Mucosa of rectum (tissue), 2 donors: ENCODE results near the gene F8.

ENCODE experiments used
- H3K27ac ChIP-seq, 2 donors: one replicate each; pipeline ENCODE4 v1.7.0; 2013; ENCODE audit warnings: inconsistent platforms in 2 of 2, low read depth in 2 of 2, low read length in 2 of 2
- H3K27me3 ChIP-seq, 2 donors: one replicate each; pipeline ENCODE4 v1.7.0; 2013; ENCODE audit warnings: low read length in 2 of 2; ENCODE audit not compliant: control insufficient read depth in 2 of 2, insufficient read depth in 2 of 2
- H3K36me3 ChIP-seq, 2 donors: one replicate each; pipeline ENCODE4 v1.7.0; 2013; ENCODE audit warnings: low read length in 2 of 2; ENCODE audit not compliant: control insufficient read depth in 2 of 2, insufficient read depth in 2 of 2
- H3K4me1 ChIP-seq, 2 donors: one replicate each; pipeline ENCODE4 v1.7.0; 2013; ENCODE audit warnings: low read length in 2 of 2, mild to moderate bottlenecking in 1 of 2; ENCODE audit not compliant: control insufficient read depth in 2 of 2, insufficient read depth in 2 of 2
- H3K4me3 ChIP-seq, 2 donors: one replicate each; pipeline ENCODE4 v1.7.0; 2013; ENCODE audit warnings: low read length in 2 of 2
- H3K9ac ChIP-seq, 2 donors: one replicate each; pipeline ENCODE4 v1.7.0; 2013; ENCODE audit warnings: low read length in 2 of 2, low read depth in 1 of 2, mild to moderate bottlenecking in 1 of 2
- H3K9me3 ChIP-seq, 2 donors: one replicate each; pipeline ENCODE4 v1.7.0; 2013; ENCODE audit warnings: low read length in 2 of 2; ENCODE audit not compliant: control insufficient read depth in 2 of 2
- donor health status: healthy.
- donor health status: Normal muscosa, but diverticular disease.

F8 gene

GRCh38 chrX:155035688-155036087, 13.2 kb upstream of the F8 start:
- H3K9me3 ChIP-seq, result peaks cover 0 to 4% of the 10 kb centered on the region in 2 donors
- H3K27ac ChIP-seq, result no peak overlapping the region
- peaks cover 0 to 6% of the 10 kb centered on the region in 2 donors for H3K36me3 ChIP-seq
- no peaks in the 10 kb centered on the region for H3K4me1 ChIP-seq
- H3K27me3 ChIP-seq, result no peaks in the 10 kb centered on the region
- no peak overlapping the region for H3K4me3 ChIP-seq
- H3K9ac ChIP-seq, result no peak overlapping the region

- no peaks in the 10 kb centered on the region for H3K27me3 ChIP-seq
- no peak overlapping the region for H3K9ac ChIP-seq
- peaks cover 0 to 6% of the 10 kb centered on the region in 2 donors for H3K36me3 ChIP-seq
- H3K4me1 ChIP-seq, result peaks cover 0 to 6% of the 10 kb centered on the region in 2 donors
- peaks cover 0 to 4% of the 10 kb centered on the region in 2 donors for H3K9me3 ChIP-seq
- H3K4me3 ChIP-seq, result no peak overlapping the region
- H3K27ac ChIP-seq, result no peak overlapping the region
Observed at GRCh38 chrX:155031657-155032056, 9.1 kb upstream of the F8 start.

GRCh38 chrX:155028877-155029291, 6.4 kb upstream of the F8 start:
- peak overlapping the region in 1 of 2 donors; percentile 5 for H3K27ac ChIP-seq

GRCh38 chrX:155028129-155028528, 5.6 kb upstream of the F8 start:
- Histone ChIP-seq H3K27me3 (no peaks in the 10 kb centered on the region), H3K9ac (peak overlapping the region; percentile 38 to 72), H3K4me3 (peak overlapping the region; percentile 69 to 71), H3K4me1 (peaks cover 0 to 6% of the 10 kb centered on the region in 2 donors), H3K27ac (peak overlapping the region; percentile 88 to 91), H3K36me3 (no peaks in the 10 kb centered on the region), H3K9me3 (no peaks in the 10 kb centered on the region)

More at GRCh38 chrX:155028877-155029291, 6.4 kb upstream of the F8 start:
- Histone ChIP-seq H3K4me1 (peaks cover 0 to 6% of the 10 kb centered on the region in 2 donors), H3K36me3 (no peaks in the 10 kb centered on the region), H3K4me3 (peak overlapping the region in 1 of 2 donors; percentile 3), H3K9me3 (no peaks in the 10 kb centered on the region), H3K9ac (no peak overlapping the region), H3K27me3 (no peaks in the 10 kb centered on the region)

- Histone ChIP-seq H3K36me3 (no peaks in the 10 kb centered on the region), H3K9me3 (no peaks in the 10 kb centered on the region), H3K27ac (peak overlapping the region; percentile 88 to 91), H3K27me3 (no peaks in the 10 kb centered on the region), H3K4me1 (peaks cover 0 to 6% of the 10 kb centered on the region in 2 donors), H3K4me3 (peak overlapping the region; percentile 69 to 71), H3K9ac (peak overlapping the region; percentile 38 to 72)
Observed at GRCh38 chrX:155027509-155028066, 5.1 kb upstream of the F8 start.

- H3K4me1 ChIP-seq, result peaks cover 0 to 6% of the 10 kb centered on the region in 2 donors
- H3K36me3 ChIP-seq, result no peaks in the 10 kb centered on the region
- no peaks in the 10 kb centered on the region for H3K27me3 ChIP-seq
- H3K9ac ChIP-seq, result peak within 1 kb of the TSS; percentile 38 to 72
- peak within 1 kb of the TSS; percentile 69 to 71 for H3K4me3 ChIP-seq
- H3K9me3 ChIP-seq, result no peaks in the 10 kb centered on the region
- peak within 1 kb of the TSS; percentile 88 to 91 for H3K27ac ChIP-seq
Observed at GRCh38 chrX:155026727-155027508, 4.4 kb upstream of the F8 start, which contains the start of gene FUNDC2. Gene FUNDC2, plus strand, starts transcription at chrX:155026844. Its CDS starts 95 bp downstream, at chrX:155026939.

GRCh38 chrX:155026420-155026726, 3.9 kb upstream of the F8 start:
- Histone ChIP-seq H3K4me1 (peaks cover 0 to 6% of the 10 kb centered on the region in 2 donors), H3K9ac (peak overlapping the region; percentile 35 to 62)

GRCh38 chrX:155023907-155024833, 1.6 kb upstream of the F8 start:
- no peaks in the 10 kb centered on the region for H3K27me3 ChIP-seq
- H3K9ac ChIP-seq, result no peak overlapping the region
- peaks cover 0 to 6% of the 10 kb centered on the region in 2 donors for H3K4me1 ChIP-seq
- no peak overlapping the region for H3K27ac ChIP-seq
- H3K4me3 ChIP-seq, result no peak overlapping the region
- no peaks in the 10 kb centered on the region for H3K36me3 ChIP-seq
- no peaks in the 10 kb centered on the region for H3K9me3 ChIP-seq

More at GRCh38 chrX:155026420-155026726, 3.9 kb upstream of the F8 start:
- H3K36me3 ChIP-seq, result no peaks in the 10 kb centered on the region
- H3K4me3 ChIP-seq, result peak overlapping the region; percentile 65 to 71
- H3K27ac ChIP-seq, result peak overlapping the region; percentile 88 to 91
- no peaks in the 10 kb centered on the region for H3K9me3 ChIP-seq
- H3K27me3 ChIP-seq, result no peaks in the 10 kb centered on the region

GRCh38 chrX:155020591-155020990, 1.9 kb downstream of the F8 start:
- H3K4me3 ChIP-seq, result no peak overlapping the region
- H3K9me3 ChIP-seq, result no peaks in the 10 kb centered on the region
- H3K27me3 ChIP-seq, result no peaks in the 10 kb centered on the region

More at GRCh38 chrX:155020591-155020990, 1.9 kb downstream of the F8 start:
- no peaks in the 10 kb centered on the region for H3K4me1 ChIP-seq
- no peak overlapping the region for H3K27ac ChIP-seq
- H3K9ac ChIP-seq, result no peak overlapping the region
- no peaks in the 10 kb centered on the region for H3K36me3 ChIP-seq
